HS-27A (cell line): ENCODE data around the gene DDX10.

Experiments
- DNase-seq: peaks from one replicate; pipeline ENCODE4 v3.0.0-alpha.2; 2012; ENCODE audit warnings: low read depth, missing footprints

The DDX10 gene

GRCh38 chr11:108983636-108984420 is 319.0 kb downstream of the DDX10 start:
- DNase-seq: no peak

- no peak for DNase-seq
These were observed 319.7 kb downstream of the DDX10 start for GRCh38 chr11:108984523-108984922.

- DNase-seq: no peak
These were observed 320.5 kb downstream of the DDX10 start for GRCh38 chr11:108985236-108985944.

- no peak for DNase-seq
These were observed 321.0 kb downstream of the DDX10 start for GRCh38 chr11:108985945-108986279.
